ENCODE measurements around the gene MINDY3. TPM values are rescaled to one million over a fixed set of nuclear protein-coding genes. Genes with fewer than 3 reads are reported as not detected.

Gene MINDY3
- total RNA-seq, result 29.2 and 31.2 TPM in 2 replicates

GRCh38 chr10:15859906-15860691 lies at the start of gene MINDY3:
Gene MINDY3 (minus strand): TSS chr10:15860507. CDS start chr10:15860299, 208 bp downstream.

Other genes with a start within 250 kb of the MINDY3 start
- gene ITGA8, start 140.6 kb downstream of the MINDY3 start, total RNA-seq, result 289 and 543 TPM in 2 replicates

All from aortic smooth muscle cell (primary cell).